HepG2 (cell line): ENCODE data around the gene BIRC3. TPM values are rescaled to one million over a fixed set of nuclear protein-coding genes. Genes with fewer than 3 reads are reported as not detected.
A peak's percentile ranks its signal among the peaks of the same experiment; 100 is the strongest.

ENCODE experiments used
- EZH2 ChIP-seq: conservative IDR thresholded peaks from 2 replicates; pipeline ENCODE4 v1.6.1; 2012; ENCODE audit warnings: mild to moderate bottlenecking, low read depth, low read length, moderate library complexity
- KDM3A ChIP-seq: IDR thresholded peaks from 2 replicates; pipeline ENCODE4 v1.6.1; 2018; ENCODE audit warnings: low read depth, missing compliant biosample characterization
- KDM5B ChIP-seq: sonication (generic); formaldehyde crosslinking; IDR thresholded peaks from 2 replicates; pipeline ENCODE4 v1.4.0; 2020; ENCODE audit warnings: missing genetic modification reagents, mild to moderate bottlenecking, borderline replicate concordance
- KLF13 ChIP-seq: sonication (generic); formaldehyde crosslinking; IDR thresholded peaks from 2 replicates; pipeline ENCODE4 v1.4.0; 2020; ENCODE audit warnings: mild to moderate bottlenecking, missing genetic modification reagents
- MAFF ChIP-seq: IDR thresholded peaks from 2 replicates; pipeline ENCODE4 v1.6.1; 2011; ENCODE audit warnings: low read depth, low read length, improper control_type of control experiment
- RARA ChIP-seq: IDR thresholded peaks from 2 replicates; pipeline ENCODE4 v1.6.1; 2016; ENCODE audit warnings: missing genetic modification reagents, missing compliant biosample characterization
- RFX3 ChIP-seq: IDR thresholded peaks from 2 replicates; pipeline ENCODE4 v1.6.1; 2016; ENCODE audit warnings: missing biosample characterization, missing genetic modification reagents
- SNRNP70 ChIP-seq: fragments of 200-400 bp; formaldehyde crosslinking; IDR thresholded peaks from 2 replicates; pipeline ENCODE4 v1.6.1; 2017; ENCODE audit warnings: mild to moderate bottlenecking, low read depth, low read length, moderate library complexity
- THYN1 ChIP-seq: sonication (generic); formaldehyde crosslinking; IDR thresholded peaks from 2 replicates; pipeline ENCODE4 v1.8.1; 2023; ENCODE audit warnings: low read depth, mild to moderate bottlenecking, moderate library complexity, missing genetic modification reagents, borderline replicate concordance
- TOPORS ChIP-seq: sonication (generic); formaldehyde crosslinking; IDR thresholded peaks from 2 replicates; pipeline ENCODE4 v1.8.0; 2023; ENCODE audit warnings: mild to moderate bottlenecking, missing genetic modification reagents
- YY1 ChIP-seq: IDR thresholded peaks from 2 replicates; pipeline ENCODE4 v1.6.1; 2011; ENCODE audit warnings: low read length, low read depth, moderate library complexity, mild to moderate bottlenecking; ENCODE audit not compliant: insufficient read depth, insufficient replicate concordance
- ZNF121 ChIP-seq: sonication (generic); formaldehyde crosslinking; IDR thresholded peaks from 2 replicates; pipeline ENCODE4 v1.5.0; 2020; ENCODE audit warnings: mild to moderate bottlenecking, missing genetic modification reagents
- ZNF136 ChIP-seq: sonication (generic); formaldehyde crosslinking; IDR thresholded peaks from 2 replicates; pipeline ENCODE4 v1.8.1; 2022; ENCODE audit warnings: low read depth, mild to moderate bottlenecking, moderate library complexity, missing genetic modification reagents
- ZNF296 ChIP-seq: sonication (generic); formaldehyde crosslinking; conservative IDR thresholded peaks from 2 replicates; pipeline ENCODE4 v1.5.0; 2020; ENCODE audit warnings: mild to moderate bottlenecking, missing genetic modification reagents
- ZNF75D ChIP-seq: sonication (generic); formaldehyde crosslinking; IDR thresholded peaks from 2 replicates; pipeline ENCODE4 v1.8.1; 2023; ENCODE audit warnings: missing genetic modification reagents, mild to moderate bottlenecking, borderline replicate concordance
- ZNF782 ChIP-seq: sonication (generic); formaldehyde crosslinking; IDR thresholded peaks from 2 replicates; pipeline ENCODE4 v1.4.0; 2020; ENCODE audit warnings: missing genetic modification reagents, mild to moderate bottlenecking, borderline replicate concordance
- ZSCAN25 ChIP-seq: sonication (generic); formaldehyde crosslinking; IDR thresholded peaks from 2 replicates; pipeline ENCODE4 v1.8.0; 2022; ENCODE audit warnings: mild to moderate bottlenecking, missing genetic modification reagents
- polyA plus RNA-seq, 8 experiments: library from polyadenylated mRNA; depleted of rRNA in 3 of 8; stranded (reverse) in 7 of 8; unstranded in 1 of 8; fragments of >200 nt; fragmentation: Illumina TruSeq in 4 of 8; extraction: Trizol in 4 of 8; gene quantifications; 2 replicates each; pipeline versions ENCODE4 v1.2.1 to v1.2.3, GENCODE V29; 2011 to 2016; ENCODE audit warnings: low read depth in 4 of 8, missing spikeins in 1 of 8, mixed read lengths in 1 of 8; ENCODE audit not compliant: insufficient read depth in 1 of 8
- total RNA-seq, 5 experiments: library from RNA; depleted of rRNA; stranded (reverse); fragments of >200 nt; fragmentation: Illumina TruSeq; extraction: Trizol; gene quantifications; 2 replicates each; pipeline ENCODE4 v1.2.3, GENCODE V29; 2016; ENCODE audit warnings: low read depth in 1 of 5
- TF ChIP-seq, protein P1 (sequence below): sonication (generic); formaldehyde crosslinking; IDR thresholded peaks from 2 replicates; pipeline ENCODE4 v1.8.1; 2023; ENCODE audit warnings: mild to moderate bottlenecking, missing genetic modification reagents
- TF ChIP-seq, protein P2 (sequence below): sonication (generic); formaldehyde crosslinking; IDR thresholded peaks from 2 replicates; pipeline ENCODE4 v1.5.0; 2020; ENCODE audit warnings: mild to moderate bottlenecking, missing genetic modification reagents
- TF ChIP-seq, protein P3 (sequence below): sonication (generic); formaldehyde crosslinking; IDR thresholded peaks from 2 replicates; pipeline ENCODE4 v1.8.0; 2022; ENCODE audit warnings: mild to moderate bottlenecking, missing genetic modification reagents; ENCODE audit not compliant: insufficient replicate concordance
- TF ChIP-seq, protein P4 (sequence below): sonication (generic); formaldehyde crosslinking; IDR thresholded peaks from 2 replicates; pipeline ENCODE4 v1.5.1; 2020; ENCODE audit warnings: missing genetic modification reagents, mild to moderate bottlenecking, borderline replicate concordance

BIRC3 gene
- total and polyA plus RNA-seq, 2 of the 13 experiments (the other 11 are each of a cell fraction or from before 2014, with no cell fraction given) = 0.41 to 4.2 TPM

DNA sequence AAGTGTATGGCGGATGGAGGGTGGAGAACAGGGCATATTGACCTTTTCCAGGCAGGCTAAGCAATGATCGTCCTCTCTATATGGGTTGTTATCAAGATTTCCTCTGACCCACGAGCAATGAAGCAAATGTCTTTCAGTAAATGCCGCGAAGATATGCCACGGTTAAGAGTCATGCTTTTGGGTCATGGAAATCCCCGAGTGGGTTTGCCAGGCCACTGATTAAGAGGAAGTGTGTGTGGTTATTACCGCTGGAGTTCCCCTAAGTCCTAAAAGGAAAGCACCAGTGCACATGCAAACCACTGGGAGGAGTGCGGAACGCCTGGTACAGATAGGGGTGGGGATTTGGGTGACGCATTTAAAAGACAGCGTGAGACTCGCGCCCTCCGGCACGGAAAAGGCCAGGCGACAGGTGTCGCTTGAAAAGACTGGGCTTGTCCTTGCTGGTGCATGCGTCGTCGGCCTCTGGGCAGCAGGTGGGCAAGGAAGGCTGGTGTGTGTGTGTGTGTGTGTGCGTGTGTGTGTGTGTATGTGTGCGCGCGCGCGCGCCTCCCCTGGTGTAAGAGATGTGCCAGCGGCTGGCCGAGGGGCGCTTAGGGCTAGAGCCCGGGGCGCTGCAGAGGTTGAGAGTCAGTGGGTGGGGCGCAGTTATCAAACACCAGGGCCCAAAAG, at the start of gene BIRC3 (continued):
- TF ChIP-seq, protein P1, sequence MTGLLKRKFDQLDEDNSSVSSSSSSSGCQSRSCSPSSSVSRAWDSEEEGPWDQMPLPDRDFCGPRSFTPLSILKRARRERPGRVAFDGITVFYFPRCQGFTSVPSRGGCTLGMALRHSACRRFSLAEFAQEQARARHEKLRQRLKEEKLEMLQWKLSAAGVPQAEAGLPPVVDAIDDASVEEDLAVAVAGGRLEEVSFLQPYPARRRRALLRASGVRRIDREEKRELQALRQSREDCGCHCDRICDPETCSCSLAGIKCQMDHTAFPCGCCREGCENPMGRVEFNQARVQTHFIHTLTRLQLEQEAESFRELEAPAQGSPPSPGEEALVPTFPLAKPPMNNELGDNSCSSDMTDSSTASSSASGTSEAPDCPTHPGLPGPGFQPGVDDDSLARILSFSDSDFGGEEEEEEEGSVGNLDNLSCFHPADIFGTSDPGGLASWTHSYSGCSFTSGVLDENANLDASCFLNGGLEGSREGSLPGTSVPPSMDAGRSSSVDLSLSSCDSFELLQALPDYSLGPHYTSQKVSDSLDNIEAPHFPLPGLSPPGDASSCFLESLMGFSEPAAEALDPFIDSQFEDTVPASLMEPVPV (CRISPR knock-in tag) = 0 out of 2 replicates have a peak, but pooled peaks have one; percentile 58
- TF ChIP-seq ZSCAN25 (CRISPR knock-in tag) (peak; percentile 38; the same call in 1 of the 2 replicates), SNRNP70 (no peak), THYN1 (CRISPR knock-in tag) (no peak), EZH2 (no peak), KLF13 (CRISPR knock-in tag) (no peak), TOPORS (CRISPR knock-in tag) (no peak), KDM3A (CRISPR knock-in tag) (no peak), ZNF75D (CRISPR knock-in tag) (no peak), ZNF136 (0 out of 2 replicates have a peak, but pooled peaks have one; percentile 70), KDM5B (CRISPR knock-in tag) (peak; percentile 82; the same call in 1 of the 2 replicates), MAFF (no peak), ZNF782 (CRISPR knock-in tag) (no peak), ZNF121 (CRISPR knock-in tag) (peak; percentile 21; the same call in 1 of the 2 replicates), RFX3 (no peak), ZNF296 (CRISPR knock-in tag) (no peak), RARA (CRISPR knock-in tag) (no peak), YY1 (peak; percentile 16)
- TF ChIP-seq, protein P2, sequence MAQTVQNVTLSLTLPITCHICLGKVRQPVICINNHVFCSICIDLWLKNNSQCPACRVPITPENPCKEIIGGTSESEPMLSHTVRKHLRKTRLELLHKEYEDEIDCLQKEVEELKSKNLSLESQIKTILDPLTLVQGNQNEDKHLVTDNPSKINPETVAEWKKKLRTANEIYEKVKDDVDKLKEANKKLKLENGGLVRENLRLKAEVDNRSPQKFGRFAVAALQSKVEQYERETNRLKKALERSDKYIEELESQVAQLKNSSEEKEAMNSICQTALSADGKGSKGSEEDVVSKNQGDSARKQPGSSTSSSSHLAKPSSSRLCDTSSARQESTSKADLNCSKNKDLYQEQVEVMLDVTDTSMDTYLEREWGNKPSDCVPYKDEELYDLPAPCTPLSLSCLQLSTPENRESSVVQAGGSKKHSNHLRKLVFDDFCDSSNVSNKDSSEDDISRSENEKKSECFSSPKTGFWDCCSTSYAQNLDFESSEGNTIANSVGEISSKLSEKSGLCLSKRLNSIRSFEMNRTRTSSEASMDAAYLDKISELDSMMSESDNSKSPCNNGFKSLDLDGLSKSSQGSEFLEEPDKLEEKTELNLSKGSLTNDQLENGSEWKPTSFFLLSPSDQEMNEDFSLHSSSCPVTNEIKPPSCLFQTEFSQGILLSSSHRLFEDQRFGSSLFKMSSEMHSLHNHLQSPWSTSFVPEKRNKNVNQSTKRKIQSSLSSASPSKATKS (CRISPR knock-in tag) = 0 out of 2 replicates have a peak, but pooled peaks have one; percentile 15
- TF ChIP-seq, protein P3, sequence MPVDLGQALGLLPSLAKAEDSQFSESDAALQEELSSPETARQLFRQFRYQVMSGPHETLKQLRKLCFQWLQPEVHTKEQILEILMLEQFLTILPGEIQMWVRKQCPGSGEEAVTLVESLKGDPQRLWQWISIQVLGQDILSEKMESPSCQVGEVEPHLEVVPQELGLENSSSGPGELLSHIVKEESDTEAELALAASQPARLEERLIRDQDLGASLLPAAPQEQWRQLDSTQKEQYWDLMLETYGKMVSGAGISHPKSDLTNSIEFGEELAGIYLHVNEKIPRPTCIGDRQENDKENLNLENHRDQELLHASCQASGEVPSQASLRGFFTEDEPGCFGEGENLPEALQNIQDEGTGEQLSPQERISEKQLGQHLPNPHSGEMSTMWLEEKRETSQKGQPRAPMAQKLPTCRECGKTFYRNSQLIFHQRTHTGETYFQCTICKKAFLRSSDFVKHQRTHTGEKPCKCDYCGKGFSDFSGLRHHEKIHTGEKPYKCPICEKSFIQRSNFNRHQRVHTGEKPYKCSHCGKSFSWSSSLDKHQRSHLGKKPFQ = peak; percentile 35
- TF ChIP-seq, protein P4, sequence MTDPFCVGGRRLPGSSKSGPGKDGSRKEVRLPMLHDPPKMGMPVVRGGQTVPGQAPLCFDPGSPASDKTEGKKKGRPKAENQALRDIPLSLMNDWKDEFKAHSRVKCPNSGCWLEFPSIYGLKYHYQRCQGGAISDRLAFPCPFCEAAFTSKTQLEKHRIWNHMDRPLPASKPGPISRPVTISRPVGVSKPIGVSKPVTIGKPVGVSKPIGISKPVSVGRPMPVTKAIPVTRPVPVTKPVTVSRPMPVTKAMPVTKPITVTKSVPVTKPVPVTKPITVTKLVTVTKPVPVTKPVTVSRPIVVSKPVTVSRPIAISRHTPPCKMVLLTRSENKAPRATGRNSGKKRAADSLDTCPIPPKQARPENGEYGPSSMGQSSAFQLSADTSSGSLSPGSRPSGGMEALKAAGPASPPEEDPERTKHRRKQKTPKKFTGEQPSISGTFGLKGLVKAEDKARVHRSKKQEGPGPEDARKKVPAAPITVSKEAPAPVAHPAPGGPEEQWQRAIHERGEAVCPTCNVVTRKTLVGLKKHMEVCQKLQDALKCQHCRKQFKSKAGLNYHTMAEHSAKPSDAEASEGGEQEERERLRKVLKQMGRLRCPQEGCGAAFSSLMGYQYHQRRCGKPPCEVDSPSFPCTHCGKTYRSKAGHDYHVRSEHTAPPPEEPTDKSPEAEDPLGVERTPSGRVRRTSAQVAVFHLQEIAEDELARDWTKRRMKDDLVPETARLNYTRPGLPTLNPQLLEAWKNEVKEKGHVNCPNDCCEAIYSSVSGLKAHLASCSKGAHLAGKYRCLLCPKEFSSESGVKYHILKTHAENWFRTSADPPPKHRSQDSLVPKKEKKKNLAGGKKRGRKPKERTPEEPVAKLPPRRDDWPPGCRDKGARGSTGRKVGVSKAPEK (CRISPR knock-in tag) = no peak
